H1 (cell line): ENCODE measurements around the gene NXN. TPM values are rescaled to one million over a fixed set of nuclear protein-coding genes. Genes with fewer than 3 reads are reported as not detected.
"Not testable (repeated sequence)": the region's sequence is repeated elsewhere in the genome, so short reads cannot be mapped to it uniquely, and the experiment has no call there.

Experiments
- CTCF ChIA-PET: fragments of 300-600 bp; sonication (Branson Sonifier 250); formaldehyde crosslinking; loops from one replicate; lab custom pipeline; 2021; ENCODE audit not compliant: partially characterized antibody; lab: Charles Lee
- POLR2A ChIA-PET: fragments of 300-600 bp; sonication (Branson Sonifier 250); formaldehyde crosslinking; loops from one replicate; lab custom pipeline; 2021; ENCODE audit warnings: inconsistent platforms; ENCODE audit not compliant: partially characterized antibody; lab: Charles Lee
- DNase-seq, 2 experiments: peaks; one replicate each; pipeline versions ENCODE4 v3.0.0 to v3.0.0-alpha.2; 2010 to 2022; ENCODE audit warnings: low spot score in 2 of 2, low read depth in 1 of 2, mixed read lengths in 1 of 2
- FAIRE-seq: peaks from 2 replicates; lab custom pipeline; 2011; peaks lifted over from hg19 to GRCh38; lab: Jason Lieb, UNC
- H2AFZ ChIP-seq: 2 replicates; pipeline ENCODE4 v1.8.1; 2012; ENCODE audit warnings: low read length, inconsistent platforms
- H2AK5ac ChIP-seq: 2 replicates; pipeline ENCODE4 v1.6.1; 2013; ENCODE audit warnings: low read depth, low read length
- H2BK120ac ChIP-seq: replicated peaks from 2 replicates; pipeline ENCODE3; 2013; ENCODE audit warnings: low read depth, low read length, inconsistent platforms
- H2BK12ac ChIP-seq: 2 replicates; pipeline ENCODE4 v1.6.1; 2013; ENCODE audit warnings: low read depth, low read length
- H2BK15ac ChIP-seq: 2 replicates; pipeline ENCODE4 v1.6.1; 2013; ENCODE audit warnings: low read length
- H2BK20ac ChIP-seq: 2 replicates; pipeline ENCODE4 v1.6.1; 2013; ENCODE audit warnings: low read length
- H2BK5ac ChIP-seq: 2 replicates; pipeline ENCODE4 v1.6.1; 2013; ENCODE audit warnings: low read depth, low read length
- H3K14ac ChIP-seq: 2 replicates; pipeline ENCODE4 v1.6.1; 2013; ENCODE audit warnings: inconsistent platforms; ENCODE audit not compliant: insufficient read length
- H3K18ac ChIP-seq: 2 replicates; pipeline ENCODE4 v1.6.1; 2013; ENCODE audit warnings: low read length; ENCODE audit errors: extremely low read depth
- H3K23ac ChIP-seq: 2 replicates; pipeline ENCODE4 v1.6.1; 2013; ENCODE audit warnings: inconsistent platforms; ENCODE audit not compliant: insufficient read length
- H3K23me2 ChIP-seq: 2 replicates; pipeline ENCODE4 v1.6.1; 2013; ENCODE audit warnings: low read depth, low read length
- H3K27ac ChIP-seq: 2 replicates; pipeline ENCODE4 v1.6.1; 2011; ENCODE audit warnings: low read depth, low read length, inconsistent platforms
- H3K27me3 ChIP-seq, 4 experiments: replicated peaks in 1 of 4; 1 replicate in 1 of 4; 2 replicates in 3 of 4; pipeline versions ENCODE4 v1.6.1 to v1.8.1; 2011 to 2013; ENCODE audit warnings: low read length in 3 of 4, mild to moderate bottlenecking in 3 of 4, inconsistent platforms in 2 of 4, mixed read lengths in 2 of 4, moderate library complexity in 1 of 4; ENCODE audit not compliant: control insufficient read depth in 3 of 4, insufficient read depth in 3 of 4; ENCODE audit errors: extremely low read depth in 1 of 4
- H3K36me3 ChIP-seq, 4 experiments: 2 replicates each; pipeline versions ENCODE4 v1.6.1 to v1.8.1; 2011 to 2013; ENCODE audit warnings: mild to moderate bottlenecking in 4 of 4, low read length in 3 of 4, moderate library complexity in 2 of 4, control low read depth in 1 of 4, inconsistent platforms in 1 of 4; ENCODE audit not compliant: insufficient read depth in 4 of 4, control insufficient read depth in 2 of 4
- H3K4ac ChIP-seq: replicated peaks from 2 replicates; pipeline ENCODE3; 2013; ENCODE audit warnings: low read length, low read depth, mixed read lengths, inconsistent platforms; ENCODE audit not compliant: insufficient read length
- H3K4me1 ChIP-seq, 4 experiments: replicated peaks in 1 of 4; 1 replicate in 1 of 4; 2 replicates in 3 of 4; pipeline versions ENCODE4 v1.6.1 to v1.8.1; 2011 to 2013; ENCODE audit warnings: low read length in 3 of 4, inconsistent platforms in 2 of 4, mixed read lengths in 1 of 4; ENCODE audit not compliant: insufficient read depth in 4 of 4, control insufficient read depth in 3 of 4
- H3K4me2 ChIP-seq, 2 experiments: 2 replicates each; pipeline versions ENCODE4 v1.6.1 to v1.8.1; 2011 to 2013; ENCODE audit warnings: low read depth in 2 of 2, low read length in 2 of 2, control low read depth in 1 of 2, inconsistent platforms in 1 of 2, mild to moderate bottlenecking in 1 of 2; ENCODE audit not compliant: insufficient read depth in 1 of 2
- H3K4me3 ChIP-seq, 4 experiments: fragments of 200-600, 300-600 bp in 1 of 4; sonication (generic), shearing (Covaris generic), sonication (Bioruptor Twin) in 1 of 4; 2 replicates each; pipeline versions ENCODE4 v1.5.1 to v1.8.1; 2011 to 2016; ENCODE audit warnings: low read length in 4 of 4, low read depth in 3 of 4, control low read depth in 2 of 4, inconsistent platforms in 2 of 4, mild to moderate bottlenecking in 2 of 4, mixed read lengths in 1 of 4, moderate library complexity in 1 of 4; ENCODE audit not compliant: insufficient read depth in 2 of 4; ENCODE audit errors: extremely low read depth in 1 of 4
- H3K56ac ChIP-seq: replicated peaks from 2 replicates; pipeline ENCODE3; 2013; ENCODE audit warnings: low read depth, mild to moderate bottlenecking, mixed read lengths, low read length, inconsistent platforms; ENCODE audit not compliant: insufficient read length
- H3K79me1 ChIP-seq: 2 replicates; pipeline ENCODE4 v1.6.1; 2013; ENCODE audit warnings: low read depth, low read length, control low read depth
- H3K79me2 ChIP-seq, 2 experiments: 2 replicates each; pipeline versions ENCODE4 v1.6.1 to v1.8.1; 2012 to 2013; ENCODE audit warnings: low read length in 2 of 2, mild to moderate bottlenecking in 2 of 2, inconsistent platforms in 1 of 2; ENCODE audit not compliant: insufficient read depth in 2 of 2, control insufficient read depth in 1 of 2
- H3K9ac ChIP-seq, 4 experiments: replicated peaks in 1 of 4; 1 replicate in 1 of 4; 2 replicates in 3 of 4; pipeline versions ENCODE4 v1.6.1 to v1.8.1; 2011 to 2013; ENCODE audit warnings: low read depth in 3 of 4, low read length in 3 of 4, control low read depth in 2 of 4, mild to moderate bottlenecking in 2 of 4, moderate library complexity in 2 of 4, inconsistent platforms in 1 of 4; ENCODE audit errors: extremely low read depth in 1 of 4
- H3K9me3 ChIP-seq, 2 experiments: 2 replicates each; pipeline versions ENCODE4 v1.6.1 to v1.8.1; 2012 to 2013; ENCODE audit warnings: mild to moderate bottlenecking in 2 of 2, moderate library complexity in 2 of 2, control low read depth in 1 of 2, inconsistent platforms in 1 of 2, low read depth in 1 of 2, low read length in 1 of 2, mixed read lengths in 1 of 2; ENCODE audit not compliant: insufficient read depth in 2 of 2
- H4K20me1 ChIP-seq, 2 experiments: replicated peaks in 1 of 2; 2 replicates each; pipeline versions ENCODE3 to v1.8.1; 2011 to 2013; ENCODE audit warnings: inconsistent platforms in 2 of 2, low read length in 2 of 2, mild to moderate bottlenecking in 1 of 2; ENCODE audit not compliant: insufficient read depth in 2 of 2, control insufficient read depth in 1 of 2
- H4K5ac ChIP-seq: 2 replicates; pipeline ENCODE4 v1.6.1; 2013; ENCODE audit warnings: low read length, low read depth, mixed read lengths, inconsistent platforms; ENCODE audit not compliant: insufficient read length
- H4K8ac ChIP-seq: 2 replicates; pipeline ENCODE4 v1.8.0; 2013; ENCODE audit warnings: mild to moderate bottlenecking, moderate library complexity, low read length, inconsistent platforms; ENCODE audit not compliant: insufficient read depth; ENCODE audit errors: extremely low read depth
- H4K91ac ChIP-seq: replicated peaks from 2 replicates; pipeline ENCODE3; 2013; ENCODE audit warnings: low read length, mixed read lengths, inconsistent platforms; ENCODE audit not compliant: insufficient read length
- WGBS, 2 experiments: shearing (Covaris generic) in 1 of 2; methylation state at CpG; one replicate each; pipeline versions ENCODE4 v1.1.6 to v1.1.7; 2013 to 2015; ENCODE audit warnings: low lambda C conversion rate in 2 of 2, mixed read lengths in 2 of 2, inconsistent platforms in 1 of 2, low coverage in 1 of 2, missing lambda C conversion rate in 1 of 2; ENCODE audit not compliant: insufficient replicate concordance in 2 of 2, insufficient coverage in 1 of 2, insufficient read length in 1 of 2; ENCODE audit errors: extremely low coverage in 1 of 2, missing lambda C conversion rate in 1 of 2; 5-methylcytosine and 5-hydroxymethylcytosine counted together
- polyA plus RNA-seq, 7 experiments: library from polyadenylated mRNA; depleted of rRNA in 3 of 7; stranded (reverse) in 5 of 7; unstranded in 2 of 7; fragments of >200 nt in 5 of 7; fragments of 200-250 nt in 2 of 7; gene quantifications; 1 replicate in 5 of 7; 2 replicates in 1 of 7; 4 replicates in 1 of 7; pipeline versions ENCODE4 v1.2.1 to v1.2.3, GENCODE V29; 2011 to 2013; ENCODE audit warnings: missing spikeins in 2 of 7, mixed read lengths in 2 of 7
- total RNA-seq: library from RNA; stranded (reverse); fragmentation: NEBNext Ultra II Directional; extraction: Animal tissue kit (Norgen Biotek cat#: 25700); gene quantifications from 2 replicates; pipeline ENCODE4 v1.2.1, GENCODE V29; 2021

The NXN gene
- total and polyA plus RNA-seq, 2 of the 8 experiments (the other 6 are each of a cell fraction or from before 2014, with no cell fraction given) = 94.1 to 107 TPM

DNA sequence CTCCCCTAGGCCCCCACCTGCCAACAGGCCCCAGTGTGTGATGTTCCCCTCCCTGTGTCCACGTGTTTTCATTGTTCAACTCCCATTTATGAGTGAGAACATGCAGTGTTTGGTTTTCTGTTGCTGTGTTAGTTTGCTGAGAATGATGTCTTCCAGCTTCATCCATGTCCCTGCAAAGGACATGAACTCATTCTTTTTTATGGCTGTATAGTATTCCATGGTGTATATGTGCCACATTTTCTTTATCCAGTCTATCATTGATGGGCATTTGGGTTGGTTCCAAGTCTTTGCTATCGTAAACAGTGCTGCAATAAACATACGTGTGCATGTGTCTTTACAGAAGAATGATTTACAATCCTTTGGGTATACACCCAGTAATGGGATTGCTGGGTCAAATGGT lies 150.0 kb downstream of the NXN start:
- H2AK5ac ChIP-seq, H2BK120ac ChIP-seq, H3K18ac ChIP-seq, H3K4me2 ChIP-seq, H4K8ac ChIP-seq, CTCF ChIA-PET, H2BK20ac ChIP-seq, H3K27me3 ChIP-seq, H2BK5ac ChIP-seq, H3K23me2 ChIP-seq, H3K9me3 ChIP-seq, H2AFZ ChIP-seq, H3K9ac ChIP-seq, H2BK15ac ChIP-seq, H3K14ac ChIP-seq, H3K27ac ChIP-seq, H4K20me1 ChIP-seq, H3K4ac ChIP-seq, FAIRE-seq, H3K4me3 ChIP-seq, DNase-seq, H4K91ac ChIP-seq, H3K4me1 ChIP-seq, H3K36me3 ChIP-seq, H3K23ac ChIP-seq, H3K56ac ChIP-seq, POLR2A ChIA-PET, H2BK12ac ChIP-seq, H4K5ac ChIP-seq: not testable (repeated sequence)
- Histone ChIP-seq H3K79me1 (peaks cover 13% of the 10 kb centered on the region), H3K79me2 (peaks cover 0 to 20% of the 10 kb centered on the region in 2 experiments; a peak in 1 of 4 replicates)
- WGBS, 2 experiments = 85% methylated on average over 3 of the region's 3 CpGs; no CpG with 5 or more reads in 1 of the 2 experiments
